ENCODE data around the gene IL32.

The IL32 gene

GRCh38 chr16:3115561-3115960, 50.1 kb downstream of the IL32 start:
- DNase-seq (ENCODE audit: low read depth) = no peak

DNA sequence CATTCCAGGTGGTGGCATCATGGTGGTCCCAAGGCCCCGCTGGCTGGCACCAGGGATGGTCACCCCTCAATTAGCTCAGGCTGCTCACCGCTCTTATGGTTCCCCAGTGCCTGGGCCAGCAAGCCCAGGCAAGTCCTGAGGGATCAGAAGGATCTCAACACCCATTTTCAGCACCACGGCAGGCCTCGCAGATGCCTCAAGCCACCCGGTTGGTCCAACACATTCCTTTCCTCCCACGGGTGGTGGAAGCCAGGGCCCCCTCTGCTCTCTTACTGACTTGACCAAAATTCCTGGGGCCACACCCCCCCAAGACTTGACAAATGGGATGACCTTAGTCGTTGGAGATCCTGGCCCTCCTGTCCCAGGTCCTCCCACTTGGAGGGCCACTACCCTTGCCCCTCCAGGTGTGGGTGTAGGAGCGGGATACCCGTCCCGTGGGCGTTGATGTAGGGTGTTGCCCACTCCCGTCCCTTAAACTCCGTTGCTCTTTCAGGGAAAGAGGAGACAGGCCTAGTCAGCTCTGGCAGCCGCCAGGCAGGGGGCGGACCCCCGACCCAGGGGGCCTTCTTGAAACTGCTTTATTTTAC, 52.9 kb downstream of the IL32 start:
- DNase-seq (ENCODE audit: low read depth) = no peak

- DNase-seq (ENCODE audit: low read depth) = no peak
These were observed 53.4 kb downstream of the IL32 start for GRCh38 chr16:3118846-3119245.

Data from fibroblast of the conjunctiva (primary cell).